ENCODE measurements around the gene SEMA6A. TPM values are rescaled to one million over a fixed set of nuclear protein-coding genes. Genes with fewer than 3 reads are reported as not detected.

The SEMA6A gene
- polyA plus RNA-seq, 1 of the 3 experiments (the other 2 are of a cell fraction): 0.18 TPM

GRCh38 chr5:116441223-116441622 is 133.4 kb downstream of the SEMA6A start:
- H3K27me3 ChIP-seq (ENCODE audit: insufficient read depth): no peaks in the 10 kb centered on the region
- H3K4me3 ChIP-seq (ENCODE audit: low read depth in 2 of 2, low read length in 1 of 2): no peak overlapping the region
- no peaks in the 10 kb centered on the region for H3K36me3 ChIP-seq (replicated peaks in 1 of 2; ENCODE audit: control insufficient read depth in 1 of 2, insufficient read depth in 2 of 2, low read length in 1 of 2)
- no peaks in the 10 kb centered on the region for H4K20me1 ChIP-seq (ENCODE audit: insufficient read depth)
- no peaks in the 10 kb centered on the region for H3K79me2 ChIP-seq (ENCODE audit: insufficient read depth)
- no peak overlapping the region for H3K9ac ChIP-seq
- no peaks in the 10 kb centered on the region for H3K9me3 ChIP-seq
- no peak for DNase-seq
- H3K4me2 ChIP-seq: no peak overlapping the region
- H3K27ac ChIP-seq (ENCODE audit: low read depth in 2 of 2, low read length in 1 of 2): no peak overlapping the region
- H3F3A ChIP-seq (replicated peaks; ENCODE audit: insufficient read depth): no peaks in the 10 kb centered on the region
- CTCF ChIA-PET: interaction anchor here (0.6 to 1.4 kb wide), 4 partner anchors 15 to 149 kb away, joined by 3 to 4 read pairs (median 3); no protein-coding TSS in a partner anchor
- 67% methylated on average over 2 of the region's 2 CpGs for WGBS (ENCODE audit: low lambda C conversion rate)
- TF ChIP-seq REST (IDR thresholded peaks at IDR 0.05; ENCODE audit: low read depth, low read length) (no peak), ZBTB33 (IDR thresholded peaks at IDR 0.05; ENCODE audit: borderline replicate concordance, low read depth) (no peak), SMC3 (IDR thresholded peaks at IDR 0.05; ENCODE audit: low read depth, low read length) (no peak), NFIC (IDR thresholded peaks at IDR 0.05; ENCODE audit: borderline replicate concordance) (no peak), USF2 (IDR thresholded peaks at IDR 0.05; ENCODE audit: borderline replicate concordance, low read depth, low read length) (no peak), YY1 (IDR thresholded peaks at IDR 0.05; ENCODE audit: low read depth) (no peak), EP300 (IDR thresholded peaks at IDR 0.05; ENCODE audit: borderline replicate concordance in 1 of 2, low read depth in 1 of 2, low read length in 1 of 2) (no peak)
- no peaks in the 10 kb centered on the region for H3K9me2 ChIP-seq
- H2AFZ ChIP-seq (ENCODE audit: low read depth): no peak overlapping the region
- H3K4me1 ChIP-seq (ENCODE audit: control insufficient read depth in 1 of 2, insufficient read depth in 2 of 2, low read depth in 1 of 2, low read length in 1 of 2): peaks cover 0 to 38% of the 10 kb centered on the region in 2 experiments; a peak in 2 of 4 replicates
- POLR2A ChIA-PET: no interaction called here

- H3K9me2 ChIP-seq: no peaks in the 10 kb centered on the region
- DNase-seq: no peak
- no peaks in the 10 kb centered on the region for H3K27me3 ChIP-seq (ENCODE audit: insufficient read depth)
- ChIA-PET POLR2A (no interaction called here), CTCF (interaction anchor here (0.7 to 1.4 kb wide), 3 partner anchors 16 to 148 kb away, joined by 3 to 4 read pairs (median 3); no protein-coding TSS in a partner anchor)
- no peaks in the 10 kb centered on the region for H4K20me1 ChIP-seq (ENCODE audit: insufficient read depth)
- no peaks in the 10 kb centered on the region for H3K79me2 ChIP-seq (ENCODE audit: insufficient read depth)
- WGBS (ENCODE audit: low lambda C conversion rate): 60% methylated on average over 5 of the region's 5 CpGs
- H3K27ac ChIP-seq (ENCODE audit: low read depth in 2 of 2, low read length in 1 of 2): no peak overlapping the region
- H2AFZ ChIP-seq (ENCODE audit: low read depth): no peak overlapping the region
- no peak overlapping the region for H3K4me3 ChIP-seq (ENCODE audit: low read depth in 2 of 2, low read length in 1 of 2)
- H3K36me3 ChIP-seq (replicated peaks in 1 of 2; ENCODE audit: control insufficient read depth in 1 of 2, insufficient read depth in 2 of 2, low read length in 1 of 2): no peaks in the 10 kb centered on the region
- peaks cover 0 to 42% of the 10 kb centered on the region in 2 experiments; a peak in 2 of 4 replicates for H3K4me1 ChIP-seq (ENCODE audit: control insufficient read depth in 1 of 2, insufficient read depth in 2 of 2, low read depth in 1 of 2, low read length in 1 of 2)
- no peaks in the 10 kb centered on the region for H3K9me3 ChIP-seq
- no peak overlapping the region for H3K9ac ChIP-seq
- H3F3A ChIP-seq (replicated peaks; ENCODE audit: insufficient read depth): no peaks in the 10 kb centered on the region
- H3K4me2 ChIP-seq: no peak overlapping the region
- TF ChIP-seq EZH2phosphoT487 (IDR thresholded peaks at IDR 0.05; ENCODE audit: borderline replicate concordance, low read depth) (no peak), GATA2 (CRISPR knock-in tag; IDR thresholded peaks at IDR 0.05) (no peak), GABPA (IDR thresholded peaks at IDR 0.05; ENCODE audit: low read depth) (no peak), MXI1 (IDR thresholded peaks at IDR 0.05; ENCODE audit: low read depth, low read length) (no peak), ZBTB33 (IDR thresholded peaks at IDR 0.05; ENCODE audit: borderline replicate concordance, low read depth) (no peak), TAF1 (IDR thresholded peaks at IDR 0.05; ENCODE audit: borderline replicate concordance, low read depth, low read length) (no peak), JUND (IDR thresholded peaks at IDR 0.05) (no peak), MAX (IDR thresholded peaks at IDR 0.05; ENCODE audit: low read depth) (no peak), RFX5 (IDR thresholded peaks at IDR 0.05; ENCODE audit: low read length) (no peak)
Observed at GRCh38 chr5:116440457-116441001, 134.1 kb downstream of the SEMA6A start.
